CD4-positive, alpha-beta T cell (primary cell): ENCODE measurements around the gene BIRC5. TPM values are rescaled to one million over a fixed set of nuclear protein-coding genes. Genes with fewer than 3 reads are reported as not detected.
A peak's percentile ranks its signal among the peaks of the same experiment; 100 is the strongest.

ENCODE experiments used
- ATAC-seq: fragments of 200-7000 bp; cut with Tn5 transposase; one replicate; pipeline ENCODE4 v1.10.0; 2022; ENCODE audit warnings: mild to moderate bottlenecking; ENCODE audit not compliant: poor library complexity
- CTCF ChIA-PET: fragments of 350-600 bp; sonication (Branson Sonifier 250); formaldehyde crosslinking; loops from one replicate; lab custom pipeline; 2021; ENCODE audit warnings: antibody characterized with exemption, inconsistent platforms; lab: Charles Lee
- POLR2A ChIA-PET: fragments of 350-600 bp; sonication (Branson Sonifier 250); formaldehyde crosslinking; loops from one replicate; lab custom pipeline; 2021; ENCODE audit warnings: antibody characterized with exemption, inconsistent platforms; lab: Charles Lee
- DNase-seq, 14 experiments: peaks; one replicate each; pipeline ENCODE4 v3.0.0-alpha.2; 2013 to 2020; ENCODE audit warnings: mixed read lengths in 2 of 14
- H3K27ac ChIP-seq, 2 donors: one replicate each; pipeline versions ENCODE4 v1.5.1 to v1.7.0; 2013; ENCODE audit warnings: low read length in 2 of 2, low read depth in 1 of 2, mild to moderate bottlenecking in 1 of 2
- H3K27me3 ChIP-seq, 2 experiments: 1 replicate in 1 of 2; 2 replicates in 1 of 2; pipeline versions ENCODE4 v1.6.1 to v1.7.0; 2013; ENCODE audit warnings: low read length in 2 of 2, control low read depth in 1 of 2, mild to moderate bottlenecking in 1 of 2, moderate library complexity in 1 of 2; ENCODE audit not compliant: insufficient read depth in 2 of 2, control insufficient read depth in 1 of 2
- H3K36me3 ChIP-seq: one replicate; pipeline ENCODE4 v1.6.1; 2013; ENCODE audit warnings: low read length, control low read depth; ENCODE audit not compliant: insufficient read depth
- H3K4me1 ChIP-seq: one replicate; pipeline ENCODE4 v1.6.1; 2013; ENCODE audit warnings: low read length, control low read depth; ENCODE audit not compliant: insufficient read depth
- H3K4me3 ChIP-seq: one replicate; pipeline ENCODE4 v1.5.1; 2013; ENCODE audit warnings: mild to moderate bottlenecking, low read length, moderate library complexity
- H3K9me3 ChIP-seq, 2 experiments: 1 replicate in 1 of 2; 2 replicates in 1 of 2; pipeline versions ENCODE4 v1.6.1 to v1.7.0; 2013; ENCODE audit warnings: low read length in 2 of 2, mild to moderate bottlenecking in 2 of 2, control low read depth in 1 of 2, moderate library complexity in 1 of 2; ENCODE audit not compliant: control insufficient read depth in 1 of 2, insufficient read depth in 1 of 2
- H3K27ac Mint-ChIP-seq: one replicate; pipeline ENCODE4 v1.8.0; 2020; ENCODE audit warnings: mixed read lengths
- H3K27me3 Mint-ChIP-seq: one replicate; pipeline ENCODE4 v1.8.0; 2021; ENCODE audit warnings: mixed read lengths
- H3K36me3 Mint-ChIP-seq: one replicate; pipeline ENCODE4 v1.8.0; 2021; ENCODE audit warnings: low read depth, mixed read lengths
- H3K4me1 Mint-ChIP-seq: one replicate; pipeline ENCODE4 v1.8.0; 2021; ENCODE audit warnings: low read depth, mixed read lengths
- H3K4me3 Mint-ChIP-seq: one replicate; pipeline ENCODE4 v1.8.0; 2020; ENCODE audit warnings: mild to moderate bottlenecking, mixed read lengths
- H3K9me3 Mint-ChIP-seq: one replicate; pipeline ENCODE4 v1.8.0; 2020; ENCODE audit warnings: mixed read lengths
- CTCF ChIP-seq: fragments of 200-600 bp; IDR thresholded peaks from one replicate; pipeline ENCODE4 v1.8.0; 2022; ENCODE audit warnings: antibody characterized with exemption, mild to moderate bottlenecking
- intact Hi-C, 2 experiments: fragments of 100-400 bp; cut with DNase I in 1 of 2; cut with micrococcal nuclease in 1 of 2; formaldehyde crosslinking; loops; one replicate each; pipeline versions ENCODE4 v1.15.1 to v1.9.0; 2023 to 2025; cut with DNase I, micrococcal nuclease
- total RNA-seq, 174 experiments: library from RNA in 2 of 174; stranded (reverse) in 2 of 174; gene quantifications; one replicate each; pipeline ENCODE4 v1.2.3 and lab custom pipeline; 2021 to 2026

The BIRC5 gene
- total RNA-seq, 2 experiments from 2014 or later: 0.39 to 0.41 TPM

GRCh38 chr17:78268191-78268874, 54.3 kb downstream of the BIRC5 start:
- Mint-ChIP-seq H3K4me1 (peaks cover 46% of the 10 kb centered on the region), H3K4me3 (no peak overlapping the region), H3K36me3 (no peaks in the 10 kb centered on the region), H3K27ac (no peak overlapping the region), H3K27me3 (no peaks in the 10 kb centered on the region), H3K9me3 (no peaks in the 10 kb centered on the region)
- intact Hi-C loops: no loop called here
- ChIA-PET CTCF (no interaction called here), POLR2A (interaction anchor here (3.0 kb wide), 1 partner anchor 9 kb away, joined by 15 read pairs; no protein-coding TSS in a partner anchor)
- no peak for ATAC-seq
- Histone ChIP-seq H3K27me3 (no peaks in the 10 kb centered on the region), H3K36me3 (no peaks in the 10 kb centered on the region), H3K4me1 (peaks cover 48% of the 10 kb centered on the region), H3K27ac (no peak overlapping the region), H3K4me3 (no peak overlapping the region), H3K9me3 (no peaks in the 10 kb centered on the region)
- no peak for DNase-seq
- no peak for TF ChIP-seq CTCF

GRCh38 chr17:78268951-78269905, 55.2 kb downstream of the BIRC5 start:
- intact Hi-C loops: no loop called here
- CTCF ChIA-PET: interaction anchor here (1.0 kb wide), 1 partner anchor 18 kb away, joined by 3 read pairs; no protein-coding TSS in a partner anchor
- H3K27me3 ChIP-seq: no peaks in the 10 kb centered on the region
- POLR2A ChIA-PET: interaction anchor here (0.8 to 3.0 kb wide), 2 partner anchors 10 to 17 kb away, joined by 3 to 15 read pairs; no protein-coding TSS in a partner anchor
- no peak overlapping the region for H3K27ac ChIP-seq
- H3K36me3 ChIP-seq: no peaks in the 10 kb centered on the region
- peaks cover 41% of the 10 kb centered on the region for H3K4me1 ChIP-seq
- no peak for TF ChIP-seq CTCF
- no peak overlapping the region for H3K27ac Mint-ChIP-seq
- no peaks in the 10 kb centered on the region for H3K27me3 Mint-ChIP-seq
- no peak overlapping the region for H3K4me3 ChIP-seq
- no peak overlapping the region for H3K4me3 Mint-ChIP-seq
- H3K9me3 Mint-ChIP-seq: no peaks in the 10 kb centered on the region
- ATAC-seq: no peak
- H3K4me1 Mint-ChIP-seq: peaks cover 42% of the 10 kb centered on the region
- H3K36me3 Mint-ChIP-seq: no peaks in the 10 kb centered on the region
- no peaks in the 10 kb centered on the region for H3K9me3 ChIP-seq
- peak in 1 of 14 experiments; percentile 22 for DNase-seq

- intact Hi-C loops: no loop called here
- H3K27me3 ChIP-seq: no peaks in the 10 kb centered on the region
- H3K4me1 ChIP-seq: peaks cover 41% of the 10 kb centered on the region
- H3K9me3 ChIP-seq: no peaks in the 10 kb centered on the region
- H3K4me3 ChIP-seq: no peak overlapping the region
- Mint-ChIP-seq H3K9me3 (no peaks in the 10 kb centered on the region), H3K27me3 (no peaks in the 10 kb centered on the region), H3K27ac (peak overlapping the region; percentile 95), H3K36me3 (no peaks in the 10 kb centered on the region), H3K4me3 (no peak overlapping the region), H3K4me1 (peaks cover 37% of the 10 kb centered on the region)
- ATAC-seq (no peak), DNase-seq (no peak)
- TF ChIP-seq CTCF: no peak
- no peaks in the 10 kb centered on the region for H3K36me3 ChIP-seq
- ChIA-PET POLR2A (interaction anchor here (0.8 to 3.0 kb wide), 2 partner anchors 11 to 18 kb away, joined by 3 to 15 read pairs; no protein-coding TSS in a partner anchor), CTCF (interaction anchor here (1.0 kb wide), 1 partner anchor 19 kb away, joined by 3 read pairs; no protein-coding TSS in a partner anchor)
- no peak overlapping the region for H3K27ac ChIP-seq
These were observed 55.9 kb downstream of the BIRC5 start for GRCh38 chr17:78269955-78270381.
